Measurements from ENCODE around the gene CELF4.

The CELF4 gene

DNA sequence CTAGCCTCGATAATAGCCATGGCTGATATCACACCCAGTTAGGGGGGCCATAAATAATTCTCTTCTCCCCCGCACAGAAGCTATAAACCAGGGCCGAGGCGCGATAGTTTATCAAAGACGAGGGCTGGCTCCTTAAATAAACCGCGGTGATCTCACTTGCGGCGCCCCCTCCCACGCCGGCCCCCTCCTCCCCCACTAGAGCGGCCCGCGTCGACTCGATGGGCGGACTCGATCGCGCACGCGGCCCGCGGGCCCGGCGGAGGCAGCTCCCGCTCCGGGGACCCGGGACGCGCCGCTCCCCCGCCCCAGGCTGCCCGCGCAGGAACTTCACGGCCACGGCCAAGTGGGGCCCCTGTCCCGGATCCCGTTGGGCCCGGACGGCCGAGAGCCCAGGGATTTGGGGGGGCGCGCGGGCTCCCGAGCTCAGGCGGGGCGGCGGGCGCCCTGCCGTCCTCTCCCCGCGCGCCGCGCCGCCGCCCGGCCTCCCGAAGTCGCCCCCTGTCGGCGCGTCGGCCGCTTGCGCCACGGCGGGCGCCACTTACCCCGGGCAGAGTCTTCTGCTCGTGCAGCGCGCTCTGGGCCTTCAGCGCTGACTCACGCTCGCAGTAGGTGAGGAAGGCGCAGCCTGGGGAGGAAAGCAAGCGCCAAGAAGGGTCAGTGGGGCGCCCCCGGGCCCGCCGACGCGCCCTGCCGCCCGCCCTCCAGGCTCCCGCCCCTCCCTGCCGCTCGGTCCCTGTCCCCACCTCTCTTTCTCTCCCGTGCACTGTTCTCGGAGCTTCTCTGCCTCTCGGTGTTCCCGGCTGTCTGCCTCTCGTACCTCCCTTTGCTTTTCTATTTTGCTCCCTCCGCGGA is 80.4 kb downstream of the CELF4 start:
- DNase-seq (ENCODE audit: insufficient read length, low spot score), result peak; percentile 32
- no peak for FAIRE-seq
- TF ChIP-seq POLR2AphosphoS5 (IDR thresholded peaks at IDR 0.05; ENCODE audit: low read depth, low read length), result no peak
- no peak for TF ChIP-seq POU2F2 (IDR thresholded peaks at IDR 0.05; ENCODE audit: low read depth, low read length)
- no peak for TF ChIP-seq POLR2A (IDR thresholded peaks at IDR 0.05; ENCODE audit: low read depth, low read length)
- TF ChIP-seq SPI1 (IDR thresholded peaks at IDR 0.05; ENCODE audit: low read depth, low read length), result no peak
- TF ChIP-seq PAX5 (IDR thresholded peaks at IDR 0.05; ENCODE audit: insufficient read depth, low read length, severe bottlenecking), result no peak
- no peak for TF ChIP-seq TAF1 (IDR thresholded peaks at IDR 0.05; ENCODE audit: low read depth, low read length)

DNA sequence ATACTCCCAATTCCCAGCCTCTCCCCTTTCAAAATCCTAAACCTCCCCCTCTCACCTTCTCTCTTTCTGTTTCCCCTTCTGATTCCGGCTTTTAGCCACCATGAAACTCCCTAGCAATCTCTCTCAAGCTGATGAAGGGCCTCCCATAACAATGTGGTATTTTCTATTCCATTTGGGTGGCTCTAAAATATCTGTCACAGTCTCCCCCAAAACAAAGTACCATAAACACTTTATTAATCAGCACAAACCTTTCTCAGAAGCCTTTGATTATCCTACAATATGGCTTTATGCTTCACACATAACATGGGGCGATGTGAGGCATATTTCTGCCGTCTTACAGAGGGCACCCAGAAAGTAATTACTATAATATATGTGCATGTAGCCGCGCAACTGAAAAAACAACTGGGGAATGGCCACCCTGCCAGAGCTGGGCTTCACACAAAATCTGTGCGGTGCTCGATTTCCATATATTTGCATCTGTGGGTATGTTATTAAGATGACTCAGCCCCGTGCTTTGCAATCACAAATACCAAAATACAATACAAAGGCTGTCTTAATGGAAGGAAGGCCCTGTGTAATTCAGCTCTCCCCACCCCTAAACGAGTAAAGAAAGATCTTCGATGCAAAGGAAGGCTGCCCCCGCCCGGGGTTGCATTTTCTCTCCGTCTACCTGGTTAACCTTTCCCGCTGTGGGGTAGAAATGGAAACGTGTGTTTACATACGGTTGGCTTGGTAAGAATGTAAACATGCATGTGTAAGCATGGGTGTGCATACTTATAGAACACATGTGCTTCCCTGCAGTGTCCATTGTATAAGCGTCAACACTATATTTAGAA is 81.4 kb downstream of the CELF4 start:
- FAIRE-seq (no peak), DNase-seq (ENCODE audit: insufficient read length, low spot score) (no peak)
- no peak for TF ChIP-seq POU2F2 (IDR thresholded peaks at IDR 0.05; ENCODE audit: low read depth, low read length)
- TF ChIP-seq SPI1 (IDR thresholded peaks at IDR 0.05; ENCODE audit: low read depth, low read length), result no peak
- no peak for TF ChIP-seq TAF1 (IDR thresholded peaks at IDR 0.05; ENCODE audit: low read depth, low read length)
- TF ChIP-seq POLR2A (IDR thresholded peaks at IDR 0.05; ENCODE audit: low read depth, low read length), result no peak
- TF ChIP-seq POLR2AphosphoS5 (IDR thresholded peaks at IDR 0.05; ENCODE audit: low read depth, low read length), result no peak
- no peak for TF ChIP-seq PAX5 (IDR thresholded peaks at IDR 0.05; ENCODE audit: insufficient read depth, low read length, severe bottlenecking)

DNA sequence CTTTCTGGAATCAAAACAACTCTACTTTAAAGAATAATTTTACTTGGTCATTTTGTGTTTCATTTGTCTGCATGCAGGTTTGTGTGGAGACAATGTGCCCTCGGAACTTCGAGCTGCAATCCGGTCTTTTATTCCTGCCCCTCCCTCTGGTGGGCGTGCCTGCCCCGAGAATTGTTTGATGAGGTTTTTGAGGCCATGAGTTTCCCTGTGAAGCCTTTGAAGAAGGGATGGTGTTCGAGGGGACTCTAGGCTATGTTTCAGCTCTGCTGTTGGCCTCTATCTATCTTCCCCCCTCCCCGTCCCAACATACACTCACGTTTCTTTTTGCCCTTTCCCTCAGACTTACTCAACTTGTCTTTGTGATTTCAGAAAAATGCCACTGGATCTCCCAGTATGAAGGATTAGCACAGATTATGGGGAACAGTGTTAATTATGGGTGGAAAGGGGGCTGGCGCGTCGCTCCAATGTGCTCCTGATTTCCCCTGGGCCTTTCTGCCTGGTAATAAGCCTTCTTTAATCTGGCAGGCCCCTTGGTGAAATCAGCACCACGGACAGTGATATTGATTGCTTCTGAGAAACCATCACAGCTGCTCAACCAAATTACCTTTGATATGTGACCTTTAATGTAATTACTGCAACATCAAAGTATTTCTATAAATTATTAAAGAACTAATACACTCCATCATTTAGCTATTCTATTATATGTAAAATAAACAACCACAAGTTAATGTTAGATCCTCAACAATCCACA is 82.2 kb downstream of the CELF4 start:
- DNase-seq (ENCODE audit: insufficient read length, low spot score) (no peak), FAIRE-seq (no peak)
- TF ChIP-seq POU2F2 (IDR thresholded peaks at IDR 0.05; ENCODE audit: low read depth, low read length) (no peak), POLR2AphosphoS5 (IDR thresholded peaks at IDR 0.05; ENCODE audit: low read depth, low read length) (no peak)

DNA sequence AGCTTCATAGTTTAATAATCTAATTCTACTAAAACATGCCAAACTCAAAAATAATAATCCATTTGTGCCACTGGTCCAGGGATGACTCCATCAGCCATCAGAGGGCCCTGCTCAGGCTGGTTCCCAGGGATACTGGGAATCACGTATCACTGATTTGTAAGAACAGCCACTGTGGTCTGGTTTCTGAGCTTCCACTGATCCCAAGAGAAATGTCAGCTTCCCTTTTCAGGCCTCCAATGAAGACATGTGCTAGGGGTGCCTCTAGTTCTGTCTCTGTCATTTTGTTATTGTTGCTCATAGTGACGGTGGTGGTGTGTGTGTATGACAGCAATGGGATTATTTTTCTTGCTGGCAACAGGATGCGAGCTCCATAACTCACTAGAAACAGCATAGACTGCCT is 83.2 kb downstream of the CELF4 start:
- no peak for TF ChIP-seq SPI1 (IDR thresholded peaks at IDR 0.05; ENCODE audit: low read depth, low read length)
- no peak for TF ChIP-seq POLR2A (IDR thresholded peaks at IDR 0.05; ENCODE audit: low read depth, low read length)
- TF ChIP-seq POU2F2 (IDR thresholded peaks at IDR 0.05; ENCODE audit: low read depth, low read length), result no peak
- no peak for TF ChIP-seq POLR2AphosphoS5 (IDR thresholded peaks at IDR 0.05; ENCODE audit: low read depth, low read length)
- TF ChIP-seq PAX5 (IDR thresholded peaks at IDR 0.05; ENCODE audit: insufficient read depth, low read length, severe bottlenecking), result no peak
- no peak for TF ChIP-seq TAF1 (IDR thresholded peaks at IDR 0.05; ENCODE audit: low read depth, low read length)
- FAIRE-seq (no peak), DNase-seq (ENCODE audit: insufficient read length, low spot score) (no peak)

DNA sequence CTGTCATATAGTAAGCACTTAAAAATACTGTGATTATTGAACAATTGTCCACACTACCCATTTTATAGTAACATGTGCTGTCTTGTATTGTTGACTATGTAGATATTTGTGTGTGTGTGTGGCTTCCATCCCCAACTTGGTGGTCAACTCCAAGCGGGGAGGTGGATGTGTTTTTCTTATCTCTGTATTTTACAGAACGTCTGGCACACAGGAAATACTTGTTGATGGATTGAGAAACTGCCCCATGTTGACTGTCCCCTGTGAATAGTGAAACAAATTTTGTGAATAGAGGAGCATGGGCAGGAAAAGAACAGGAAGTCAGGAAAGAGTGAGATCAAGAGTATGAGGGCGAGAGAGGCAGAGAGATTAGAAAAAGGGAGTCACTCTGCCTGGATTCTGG is 83.6 kb downstream of the CELF4 start:
- FAIRE-seq (no peak), DNase-seq (ENCODE audit: insufficient read length, low spot score) (no peak)
- no peak for TF ChIP-seq POU2F2 (IDR thresholded peaks at IDR 0.05; ENCODE audit: low read depth, low read length)
- TF ChIP-seq PAX5 (IDR thresholded peaks at IDR 0.05; ENCODE audit: insufficient read depth, low read length, severe bottlenecking), result no peak
- no peak for TF ChIP-seq SPI1 (IDR thresholded peaks at IDR 0.05; ENCODE audit: low read depth, low read length)

DNA sequence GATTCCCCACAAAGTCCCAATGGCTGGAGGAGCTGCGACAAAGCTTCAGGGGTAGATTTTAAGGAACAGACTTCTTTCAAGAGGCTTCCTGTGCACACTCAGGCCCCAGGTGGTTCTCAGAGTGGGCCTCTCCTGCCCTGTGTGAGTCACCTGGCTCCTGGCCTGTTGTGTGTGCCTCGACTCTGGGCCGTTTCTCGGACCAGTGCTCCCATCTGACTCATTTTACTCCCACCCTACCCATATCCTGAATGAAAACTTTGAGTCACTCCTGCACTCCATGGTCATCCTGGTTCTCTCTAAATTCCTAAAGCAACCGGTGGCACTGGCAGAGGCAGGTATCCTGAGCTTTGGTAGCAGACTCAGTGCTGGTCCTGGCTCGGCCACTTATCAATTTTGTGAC is 84.1 kb downstream of the CELF4 start:
- FAIRE-seq, result no peak
- TF ChIP-seq PAX5 (IDR thresholded peaks at IDR 0.05; ENCODE audit: insufficient read depth, low read length, severe bottlenecking) (no peak), POU2F2 (IDR thresholded peaks at IDR 0.05; ENCODE audit: low read depth, low read length) (no peak), TAF1 (IDR thresholded peaks at IDR 0.05; ENCODE audit: low read depth, low read length) (no peak), SPI1 (IDR thresholded peaks at IDR 0.05; ENCODE audit: low read depth, low read length) (no peak), POLR2A (IDR thresholded peaks at IDR 0.05; ENCODE audit: low read depth, low read length) (no peak), POLR2AphosphoS5 (IDR thresholded peaks at IDR 0.05; ENCODE audit: low read depth, low read length) (no peak)
- no peak for DNase-seq (ENCODE audit: insufficient read length, low spot score)

DNA sequence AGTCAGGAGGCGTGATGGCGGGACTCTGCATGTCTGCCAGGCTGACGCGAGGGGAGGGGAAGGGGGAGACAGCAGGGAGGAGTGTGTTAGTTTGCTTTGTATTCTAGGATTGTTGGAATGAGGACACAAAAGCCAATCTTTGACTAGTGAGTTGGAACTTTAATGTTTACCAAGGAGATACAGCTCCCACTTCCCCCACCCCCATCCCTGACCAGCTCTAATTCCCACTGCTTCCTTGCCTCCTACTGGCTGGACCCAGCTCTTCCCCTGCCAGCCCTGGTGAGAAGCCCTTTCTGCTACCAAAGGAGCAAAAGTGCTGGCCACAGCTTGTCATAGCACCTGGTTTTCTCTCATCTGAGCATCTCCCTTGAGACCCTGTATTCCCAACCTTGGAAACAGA is 84.5 kb downstream of the CELF4 start:
- TF ChIP-seq POLR2A (IDR thresholded peaks at IDR 0.05; ENCODE audit: low read depth, low read length) (no peak), POU2F2 (IDR thresholded peaks at IDR 0.05; ENCODE audit: low read depth, low read length) (no peak), TAF1 (IDR thresholded peaks at IDR 0.05; ENCODE audit: low read depth, low read length) (no peak), PAX5 (IDR thresholded peaks at IDR 0.05; ENCODE audit: insufficient read depth, low read length, severe bottlenecking) (no peak), POLR2AphosphoS5 (IDR thresholded peaks at IDR 0.05; ENCODE audit: low read depth, low read length) (no peak), SPI1 (IDR thresholded peaks at IDR 0.05; ENCODE audit: low read depth, low read length) (no peak)
- DNase-seq (ENCODE audit: insufficient read length, low spot score) (no peak), FAIRE-seq (no peak)

DNA sequence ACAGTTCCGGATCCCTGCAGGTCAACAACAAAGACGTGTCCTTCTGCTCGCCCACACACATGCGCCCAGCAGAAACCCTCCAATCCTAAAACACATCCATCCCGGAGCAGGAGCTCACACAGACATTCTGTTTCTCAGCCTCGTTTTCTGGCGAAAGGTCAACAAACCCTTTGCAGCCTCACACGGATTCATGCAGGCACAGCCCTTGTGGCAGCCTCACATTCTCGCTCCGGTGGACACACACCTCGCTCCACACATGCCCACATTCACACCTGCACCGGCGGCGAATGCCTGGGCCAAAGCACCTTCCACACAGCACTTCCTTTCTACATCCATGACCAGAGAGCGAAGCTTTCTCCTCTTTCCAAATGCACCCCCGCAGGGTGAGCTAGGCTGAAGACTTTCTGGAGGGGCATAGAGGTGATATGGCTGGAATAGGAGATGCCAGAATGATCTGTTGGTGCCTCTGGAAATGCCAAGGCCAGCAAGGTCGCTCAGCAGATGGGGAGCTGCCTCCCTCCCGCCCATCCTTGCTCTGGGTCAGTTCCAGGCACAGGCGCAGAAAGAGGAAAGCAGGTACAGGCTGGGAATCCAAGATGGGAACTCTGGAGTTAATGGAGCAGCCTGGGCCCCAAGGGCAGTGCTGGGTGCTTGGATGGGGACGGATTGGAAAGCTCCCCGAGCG is 88.8 kb downstream of the CELF4 start:
- no peak for DNase-seq (ENCODE audit: insufficient read length, low spot score)
- TF ChIP-seq SPI1 (IDR thresholded peaks at IDR 0.05; ENCODE audit: low read depth, low read length) (no peak), PAX5 (IDR thresholded peaks at IDR 0.05; ENCODE audit: insufficient read depth, low read length, severe bottlenecking) (no peak), POLR2AphosphoS5 (IDR thresholded peaks at IDR 0.05; ENCODE audit: low read depth, low read length) (no peak), POU2F2 (IDR thresholded peaks at IDR 0.05; ENCODE audit: low read depth, low read length) (no peak), TAF1 (IDR thresholded peaks at IDR 0.05; ENCODE audit: low read depth, low read length) (no peak), POLR2A (IDR thresholded peaks at IDR 0.05; ENCODE audit: low read depth, low read length) (no peak)
- FAIRE-seq, result no peak

Measured in GM12891 (cell line).